ENCODE measurements around the gene HSPA1L.
"Not testable (repeated sequence)": the region's sequence is repeated elsewhere in the genome, so short reads cannot be mapped to it uniquely, and the experiment has no call there.

Gene HSPA1L

GRCh38 chr6:31815025-31815838 lies at the start of gene HSPA1L, which contains the start of gene HSPA1A:
Gene HSPA1L (minus strand): TSS chr6:31815283. CDS start chr6:31811972, 3,311 bp downstream.
Gene HSPA1A (plus strand): TSS chr6:31815543. CDS start chr6:31815757, 214 bp downstream.
- DNase-seq: no peak

- DNase-seq: no peak
Observed at GRCh38 chr6:31864818-31865204, 49.7 kb upstream of the HSPA1L start.

GRCh38 chr6:31864123-31864562 lies 49.1 kb upstream of the HSPA1L start:
- DNase-seq: not testable (repeated sequence)

- DNase-seq: peak; percentile 100
Observed at GRCh38 chr6:31862344-31863235, 47.5 kb upstream of the HSPA1L start, which contains the start of gene NEU1. Gene NEU1 (minus strand): TSS chr6:31862821. CDS start chr6:31862776, 45 bp downstream.

DNA sequence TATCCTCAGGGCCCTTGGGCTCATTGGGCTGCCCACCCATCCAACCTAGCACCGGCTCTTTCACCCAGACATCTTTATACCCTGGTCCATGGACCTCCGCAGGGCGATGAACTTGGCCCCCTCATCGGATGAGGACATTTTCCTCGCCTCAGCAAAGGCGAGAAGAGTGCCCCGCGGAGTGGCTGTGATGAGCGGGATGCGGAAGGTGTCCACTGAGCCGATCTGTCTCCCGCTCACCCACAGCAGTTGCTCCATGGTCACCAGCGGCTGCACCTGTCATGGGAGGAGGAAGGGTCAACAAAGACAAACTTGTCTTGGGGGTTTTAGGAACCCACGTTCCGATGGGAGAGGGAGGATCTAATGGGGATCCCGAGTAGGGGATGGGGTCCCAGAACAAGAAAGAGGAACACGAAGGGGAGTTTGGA lies 46.8 kb upstream of the HSPA1L start:
- no peak for DNase-seq

DNA sequence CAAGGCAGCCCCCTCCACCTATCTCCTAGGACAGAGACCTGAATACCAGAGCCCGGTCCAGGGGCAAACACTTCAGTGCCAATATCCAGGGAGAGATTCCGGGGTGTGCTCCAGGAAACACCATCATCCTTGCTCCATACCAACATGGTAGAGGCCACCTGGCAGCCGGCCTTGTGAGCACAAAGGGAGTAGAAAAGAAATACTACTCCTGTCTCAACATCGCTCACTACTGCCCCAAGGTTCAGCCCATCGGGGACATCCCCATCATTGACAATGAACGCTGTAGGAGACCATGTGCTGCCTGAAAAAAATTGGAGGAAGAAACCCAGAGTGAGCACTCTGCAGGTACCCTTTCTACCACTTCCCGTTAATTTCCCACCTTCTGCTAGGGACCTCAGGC lies 46.1 kb upstream of the HSPA1L start:
- DNase-seq: no peak

DNA sequence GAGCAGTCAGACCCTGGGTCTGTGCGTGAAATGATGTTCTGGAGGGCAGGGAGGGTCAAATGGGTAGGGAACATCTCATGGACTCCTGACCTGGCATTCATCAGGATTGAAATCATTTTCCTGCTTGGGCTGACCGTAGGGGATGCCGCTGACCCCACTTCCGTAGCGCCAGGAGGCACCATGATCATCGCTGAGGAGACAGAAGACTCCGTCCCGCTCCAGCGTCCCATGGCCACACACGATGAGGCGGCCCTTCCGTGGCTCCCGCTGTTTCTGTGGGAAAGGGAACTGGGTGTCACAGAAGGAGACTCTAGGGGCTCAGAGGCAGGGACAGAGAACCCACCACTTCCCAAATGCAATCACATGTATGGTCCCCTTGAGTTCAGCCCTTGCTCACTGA lies 45.3 kb upstream of the HSPA1L start:
- DNase-seq: no peak

- no peak for DNase-seq
Observed at GRCh38 chr6:31859923-31860322, 44.8 kb upstream of the HSPA1L start.

GRCh38 chr6:31858707-31859106 lies 43.6 kb upstream of the HSPA1L start:
- DNase-seq: no peak

GRCh38 chr6:31857774-31858173 lies 42.7 kb upstream of the HSPA1L start:
- not testable (repeated sequence) for DNase-seq

DNA sequence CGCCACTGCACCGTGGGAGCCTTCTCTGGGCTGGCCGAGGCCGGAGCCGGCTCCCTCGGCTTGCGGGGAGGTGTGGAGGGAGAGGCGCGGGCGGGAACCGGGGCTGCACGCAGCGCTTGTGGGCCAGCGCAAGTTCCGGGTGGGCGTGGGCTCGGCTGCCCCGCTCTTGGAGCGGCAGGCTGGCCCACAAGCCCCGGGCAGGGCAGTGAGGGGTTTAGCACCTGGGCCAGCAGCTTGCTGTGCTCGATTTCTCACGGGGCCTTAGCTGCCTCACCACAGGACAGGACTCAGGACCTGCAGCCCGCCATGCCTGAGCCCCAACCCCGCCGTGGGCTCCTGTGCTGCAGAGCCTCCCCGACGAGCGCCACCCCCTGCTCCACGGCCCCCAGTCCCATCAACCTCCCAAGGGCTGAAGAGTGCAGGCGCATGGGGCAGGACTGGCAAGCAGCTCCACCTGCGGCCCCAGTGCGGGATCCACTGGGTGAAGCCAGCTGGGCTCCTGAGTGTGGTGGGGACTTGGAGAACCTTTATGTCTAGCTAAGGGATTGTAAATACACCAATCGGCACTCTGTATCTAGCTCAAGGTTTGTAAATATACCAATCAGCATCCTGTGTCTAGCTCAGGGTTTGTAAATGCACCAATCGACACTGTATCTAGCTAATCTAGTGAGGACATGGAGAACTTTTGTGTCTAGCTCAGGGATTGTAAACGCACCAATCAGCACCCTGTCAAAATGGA lies 37.1 kb upstream of the HSPA1L start:
- DNase-seq: not testable (repeated sequence)

DNA sequence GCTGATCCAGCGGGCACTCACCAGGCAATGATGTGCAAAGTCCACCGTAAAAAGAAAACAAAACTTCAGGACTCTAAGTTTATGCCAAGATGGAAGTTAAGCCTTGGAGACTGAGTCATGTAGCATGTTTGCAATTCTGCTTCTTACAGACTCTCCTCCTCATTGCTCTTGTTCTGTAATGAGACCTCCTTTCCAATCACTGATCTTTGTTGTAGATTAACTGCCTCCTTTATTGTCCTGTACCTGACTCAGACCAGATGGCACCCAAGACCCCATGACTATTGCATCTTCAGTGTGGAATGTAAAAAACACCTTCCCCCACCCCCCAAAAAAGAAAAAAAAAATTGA lies 36.4 kb upstream of the HSPA1L start:
- DNase-seq: no peak

- DNase-seq: no peak
Observed at GRCh38 chr6:31850765-31851484, 35.8 kb upstream of the HSPA1L start.

- DNase-seq: no peak
Observed at GRCh38 chr6:31847276-31847978, 32.3 kb upstream of the HSPA1L start.

GRCh38 chr6:31844507-31844906 lies 29.4 kb upstream of the HSPA1L start:
- DNase-seq: no peak

DNA sequence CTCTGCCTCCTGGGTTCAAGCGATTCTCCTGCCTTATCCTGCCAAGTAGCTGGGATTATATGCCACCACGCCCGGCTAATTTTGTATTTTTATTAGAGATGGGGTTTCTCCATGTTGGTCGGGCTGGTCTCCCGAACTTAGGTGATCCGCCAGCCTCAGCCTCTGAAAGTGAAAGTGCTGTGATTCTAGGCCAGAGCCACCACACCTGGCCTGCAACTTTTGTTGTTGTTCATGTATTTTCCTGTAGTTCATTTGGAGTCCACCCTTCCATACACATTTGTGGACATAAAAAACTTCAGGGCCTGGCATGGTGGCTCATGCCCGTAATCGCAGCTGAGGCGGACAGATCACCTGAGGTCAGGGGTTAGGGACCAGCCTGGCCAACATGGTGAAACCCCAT lies 27.0 kb upstream of the HSPA1L start:
- no peak for DNase-seq

DNA sequence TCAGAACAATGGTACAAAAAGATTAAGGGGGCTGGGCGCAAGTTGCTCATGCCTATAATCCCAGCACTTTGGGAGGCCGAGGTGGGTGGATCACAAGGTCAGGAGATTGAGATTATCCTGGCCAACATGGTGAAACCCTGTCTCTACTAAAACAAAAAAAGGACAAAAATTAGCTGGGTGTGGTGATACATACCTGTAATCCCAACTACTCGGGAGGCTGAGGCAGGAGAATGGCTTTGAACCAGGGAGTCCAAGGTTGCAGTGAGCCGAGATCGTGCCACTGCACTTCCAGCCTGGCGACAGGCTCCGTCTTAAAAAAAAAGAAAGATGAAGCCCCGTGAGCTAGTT lies 24.7 kb upstream of the HSPA1L start:
- not testable (repeated sequence) for DNase-seq

DNA sequence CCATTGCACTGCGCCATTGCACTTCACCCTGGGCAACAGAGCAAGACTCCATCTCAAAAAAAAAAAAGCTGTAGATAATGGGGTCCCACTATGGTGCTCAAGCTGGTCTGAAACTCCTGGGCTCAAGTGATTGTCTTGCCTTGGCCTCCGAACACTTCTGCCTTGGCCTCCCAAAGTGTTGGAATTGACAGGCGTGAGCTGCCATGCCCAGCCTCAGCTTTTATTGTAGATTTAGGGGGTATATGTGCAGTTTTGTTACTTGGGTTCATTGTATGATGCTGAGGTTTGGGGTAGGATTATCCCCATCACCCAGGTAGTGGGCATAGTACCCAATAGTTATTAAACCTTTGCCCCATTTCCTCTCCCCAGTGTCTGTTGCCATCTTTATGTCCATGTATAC lies 23.9 kb upstream of the HSPA1L start:
- no peak for DNase-seq

DNA sequence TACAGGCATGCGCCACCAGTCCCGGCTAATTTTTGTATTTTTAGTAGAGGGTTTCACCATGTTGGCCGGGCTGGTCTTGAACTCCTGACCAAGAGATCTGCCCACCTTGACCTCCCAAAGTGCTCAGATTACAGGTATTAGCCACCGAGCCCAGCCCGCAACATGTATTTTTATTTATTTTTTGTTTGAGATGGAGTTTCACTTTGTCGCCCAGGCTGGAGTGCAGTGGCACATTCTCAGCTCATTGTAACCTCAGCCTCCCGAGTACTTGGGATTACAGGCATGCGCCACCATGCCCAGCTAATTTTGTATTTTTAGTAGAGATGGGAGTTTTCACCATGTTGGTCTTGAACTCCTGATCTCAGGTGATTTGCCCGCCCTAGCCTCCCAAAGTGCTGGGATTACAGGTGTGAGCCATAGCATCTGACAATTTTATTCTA lies 23.1 kb upstream of the HSPA1L start:
- not testable (repeated sequence) for DNase-seq

- DNase-seq: no peak
Observed at GRCh38 chr6:31837369-31838113, 22.5 kb upstream of the HSPA1L start.
